HL-60 (cell line): ENCODE measurements around the gene MYH9.

Experiments used
- CTCF ChIP-seq: IDR thresholded peaks from one replicate; pipeline ENCODE4 v1.5.1; 2011; ENCODE audit warnings: low read length, control low read depth, inconsistent platforms; ENCODE audit not compliant: insufficient read depth
- SPI1 ChIP-seq: IDR thresholded peaks from 2 replicates; pipeline ENCODE4 v1.6.1; 2012; ENCODE audit warnings: low read depth, mild to moderate bottlenecking, borderline replicate concordance

- TF ChIP-seq SPI1 (no peak), CTCF (no peak)
Measured at GRCh38 chr22:36404446-36404845, 16.7 kb upstream of the MYH9 start.
